ENCODE results near the gene FHDC1.
"Not testable (repeated sequence)": the region's sequence is repeated elsewhere in the genome, so short reads cannot be mapped to it uniquely, and the experiment has no call there.

The FHDC1 gene

GRCh38 chr4:152894673-152895072 lies 41.5 kb upstream of the FHDC1 start:
- H3K4me1 ChIP-seq (ENCODE audit: control insufficient read depth, low read length), result no peaks in the 10 kb centered on the region
- no peaks in the 10 kb centered on the region for H3K27me3 ChIP-seq (ENCODE audit: control insufficient read depth, low read length)
- H3K9me2 ChIP-seq (replicated peaks; ENCODE audit: control insufficient read depth, low read length), result no peaks in the 10 kb centered on the region
- no peak overlapping the region for H3K4me2 ChIP-seq (ENCODE audit: low read length)
- TF ChIP-seq EZH2phosphoT487 (IDR thresholded peaks at IDR 0.05; ENCODE audit: borderline replicate concordance, low read length), result no peak
- TF ChIP-seq, protein P1, sequence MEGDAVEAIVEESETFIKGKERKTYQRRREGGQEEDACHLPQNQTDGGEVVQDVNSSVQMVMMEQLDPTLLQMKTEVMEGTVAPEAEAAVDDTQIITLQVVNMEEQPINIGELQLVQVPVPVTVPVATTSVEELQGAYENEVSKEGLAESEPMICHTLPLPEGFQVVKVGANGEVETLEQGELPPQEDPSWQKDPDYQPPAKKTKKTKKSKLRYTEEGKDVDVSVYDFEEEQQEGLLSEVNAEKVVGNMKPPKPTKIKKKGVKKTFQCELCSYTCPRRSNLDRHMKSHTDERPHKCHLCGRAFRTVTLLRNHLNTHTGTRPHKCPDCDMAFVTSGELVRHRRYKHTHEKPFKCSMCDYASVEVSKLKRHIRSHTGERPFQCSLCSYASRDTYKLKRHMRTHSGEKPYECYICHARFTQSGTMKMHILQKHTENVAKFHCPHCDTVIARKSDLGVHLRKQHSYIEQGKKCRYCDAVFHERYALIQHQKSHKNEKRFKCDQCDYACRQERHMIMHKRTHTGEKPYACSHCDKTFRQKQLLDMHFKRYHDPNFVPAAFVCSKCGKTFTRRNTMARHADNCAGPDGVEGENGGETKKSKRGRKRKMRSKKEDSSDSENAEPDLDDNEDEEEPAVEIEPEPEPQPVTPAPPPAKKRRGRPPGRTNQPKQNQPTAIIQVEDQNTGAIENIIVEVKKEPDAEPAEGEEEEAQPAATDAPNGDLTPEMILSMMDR (IDR thresholded peaks at IDR 0.05; ENCODE audit: low read depth, low read length, poor library complexity, severe bottlenecking), result no peak
- H3K4me3 ChIP-seq (ENCODE audit: low read length), result no peak overlapping the region
- H3K79me2 ChIP-seq (ENCODE audit: control insufficient read depth, low read length), result no peaks in the 10 kb centered on the region
- no peaks in the 10 kb centered on the region for H3F3A ChIP-seq (ENCODE audit: control insufficient read depth, insufficient read depth)
- no peaks in the 10 kb centered on the region for H4K20me1 ChIP-seq (ENCODE audit: control insufficient read depth, insufficient read depth, low read depth, low read length)
- H3K27ac ChIP-seq (ENCODE audit: low read depth, low read length), result no peak overlapping the region
- H3K9me3 ChIP-seq (ENCODE audit: control insufficient read depth, insufficient read depth, low read length), result no peaks in the 10 kb centered on the region
- no peaks in the 10 kb centered on the region for H3K36me3 ChIP-seq (ENCODE audit: control insufficient read depth, low read length)

GRCh38 chr4:152896811-152897210 lies 39.3 kb upstream of the FHDC1 start:
- Histone ChIP-seq H3K79me2 (ENCODE audit: control insufficient read depth, low read length) (no peaks in the 10 kb centered on the region), H3K36me3 (ENCODE audit: control insufficient read depth, low read length) (no peaks in the 10 kb centered on the region), H3K4me3 (ENCODE audit: low read length) (no peak overlapping the region), H3K4me2 (ENCODE audit: low read length) (no peak overlapping the region), H3K27me3 (ENCODE audit: control insufficient read depth, low read length) (no peaks in the 10 kb centered on the region), H4K20me1 (ENCODE audit: control insufficient read depth, insufficient read depth, low read depth, low read length) (no peaks in the 10 kb centered on the region), H3K4me1 (ENCODE audit: control insufficient read depth, low read length) (no peaks in the 10 kb centered on the region), H3F3A (ENCODE audit: control insufficient read depth, insufficient read depth) (no peaks in the 10 kb centered on the region), H3K9me2 (replicated peaks; ENCODE audit: control insufficient read depth, low read length) (no peaks in the 10 kb centered on the region), H3K27ac (ENCODE audit: low read depth, low read length) (no peak overlapping the region), H3K9me3 (ENCODE audit: control insufficient read depth, insufficient read depth, low read length) (no peaks in the 10 kb centered on the region)
- TF ChIP-seq, protein P1 (IDR thresholded peaks at IDR 0.05; ENCODE audit: low read depth, low read length, poor library complexity, severe bottlenecking), result no peak
- no peak for TF ChIP-seq EZH2phosphoT487 (IDR thresholded peaks at IDR 0.05; ENCODE audit: borderline replicate concordance, low read length)

GRCh38 chr4:152898133-152898532 lies 38.0 kb upstream of the FHDC1 start:
- not testable (repeated sequence) for H3K9me2 ChIP-seq (replicated peaks; ENCODE audit: control insufficient read depth, low read length); H4K20me1 ChIP-seq (ENCODE audit: control insufficient read depth, insufficient read depth, low read depth, low read length); H3F3A ChIP-seq (ENCODE audit: control insufficient read depth, insufficient read depth); H3K4me3 ChIP-seq (ENCODE audit: low read length); H3K9me3 ChIP-seq (ENCODE audit: control insufficient read depth, insufficient read depth, low read length); H3K79me2 ChIP-seq (ENCODE audit: control insufficient read depth, low read length); H3K27me3 ChIP-seq (ENCODE audit: control insufficient read depth, low read length); H3K4me1 ChIP-seq (ENCODE audit: control insufficient read depth, low read length); H3K27ac ChIP-seq (ENCODE audit: low read depth, low read length); H3K36me3 ChIP-seq (ENCODE audit: control insufficient read depth, low read length); H3K4me2 ChIP-seq (ENCODE audit: low read length)

GRCh38 chr4:152898606-152899005 lies 37.5 kb upstream of the FHDC1 start:
- no peak for TF ChIP-seq EZH2phosphoT487 (IDR thresholded peaks at IDR 0.05; ENCODE audit: borderline replicate concordance, low read length)
- TF ChIP-seq, protein P1 (IDR thresholded peaks at IDR 0.05; ENCODE audit: low read depth, low read length, poor library complexity, severe bottlenecking), result no peak
- Histone ChIP-seq H3K79me2 (ENCODE audit: control insufficient read depth, low read length) (no peaks in the 10 kb centered on the region), H3K27me3 (ENCODE audit: control insufficient read depth, low read length) (no peaks in the 10 kb centered on the region), H3K4me3 (ENCODE audit: low read length) (no peak overlapping the region), H3K9me3 (ENCODE audit: control insufficient read depth, insufficient read depth, low read length) (no peaks in the 10 kb centered on the region), H3F3A (ENCODE audit: control insufficient read depth, insufficient read depth) (no peaks in the 10 kb centered on the region), H4K20me1 (ENCODE audit: control insufficient read depth, insufficient read depth, low read depth, low read length) (no peaks in the 10 kb centered on the region), H3K4me2 (ENCODE audit: low read length) (no peak overlapping the region), H3K27ac (ENCODE audit: low read depth, low read length) (no peak overlapping the region), H3K9me2 (replicated peaks; ENCODE audit: control insufficient read depth, low read length) (no peaks in the 10 kb centered on the region), H3K4me1 (ENCODE audit: control insufficient read depth, low read length) (no peaks in the 10 kb centered on the region), H3K36me3 (ENCODE audit: control insufficient read depth, low read length) (no peaks in the 10 kb centered on the region)
